A549 treated with ZK216348 at 1 μM for 4 hours (cell line): ENCODE data around the gene VSX2. TPM values are rescaled to one million over a fixed set of nuclear protein-coding genes. Genes with fewer than 3 reads are reported as not detected.

Experiments
- total RNA-seq: library from RNA; stranded (reverse); fragments of 200-300 nt; extraction: Qiagen RNA extraction; gene quantifications from 5 replicates; pipeline ENCODE4 v1.2.3, GENCODE V29; 2022; ENCODE audit warnings: low read depth

Gene VSX2
- total RNA-seq: not detected in 5 replicates

GRCh38 chr14:74238974-74239847, at the start of gene VSX2:
VSX2 (plus strand) TSS chr14:74239449; CDS start chr14:74239562, 113 bp downstream.

GRCh38 chr14:74302634-74303569, 63.7 kb downstream of the VSX2 start, which contains the start of gene ABCD4:
ABCD4 (minus strand) TSS chr14:74302934; CDS start chr14:74302912, 22 bp downstream.

Other genes starting within 250 kb of the VSX2 start
- gene ENTPD5, start 220.2 kb upstream of the VSX2 start, total RNA-seq: 5.9 to 7.6 TPM (median 6.5 TPM) in 5 replicates
- 3.5 to 8.7 TPM (median 4.0 TPM) in 5 replicates for gene BBOF1, start 220.1 kb upstream of the VSX2 start, total RNA-seq
- gene ALDH6A1, start 155.0 kb upstream of the VSX2 start, total RNA-seq: 1.6 to 2.4 TPM (median 2.1 TPM) in 5 replicates
- gene LIN52, start 154.5 kb upstream of the VSX2 start, total RNA-seq: 3.0 to 5.7 TPM (median 4.8 TPM) in 5 replicates
- gene ABCD4, start 63.5 kb downstream of the VSX2 start, total RNA-seq: 23.6 to 39.5 TPM (median 33.9 TPM) in 5 replicates
- not detected in 5 replicates for gene VRTN, start 109.0 kb downstream of the VSX2 start, total RNA-seq
- gene SYNDIG1L, start 186.8 kb downstream of the VSX2 start, total RNA-seq: not detected in 5 replicates